HG02981 (cell line): ENCODE data around the gene HOXD3.

Source experiments
- ATAC-seq: cut with Tn5 transposase; IDR thresholded peaks from one replicate; pipeline ENCODE4 v1.9.1; 2021; ENCODE audit warnings: mild to moderate bottlenecking, moderate library complexity; ENCODE audit not compliant: unreplicated experiment

HOXD3 gene

GRCh38 chr2:176132205-176133171, 24.6 kb upstream of the HOXD3 start:
- no peak for ATAC-seq

- no peak for ATAC-seq
Measured at GRCh38 chr2:176133389-176133788, 23.7 kb upstream of the HOXD3 start.

GRCh38 chr2:176134035-176134434, 23.1 kb upstream of the HOXD3 start:
- no peak for ATAC-seq

- no peak for ATAC-seq
Measured at GRCh38 chr2:176135035-176135440, 22.1 kb upstream of the HOXD3 start.

GRCh38 chr2:176136374-176137251, 20.5 kb upstream of the HOXD3 start:
- ATAC-seq: no peak

- ATAC-seq: no peak
Measured at GRCh38 chr2:176137252-176137580, 19.9 kb upstream of the HOXD3 start.

GRCh38 chr2:176137906-176138305, 19.2 kb upstream of the HOXD3 start:
- no peak for ATAC-seq

GRCh38 chr2:176138526-176138922, 18.6 kb upstream of the HOXD3 start:
- ATAC-seq: no peak

GRCh38 chr2:176138923-176139660, 18.0 kb upstream of the HOXD3 start:
- ATAC-seq: no peak

- ATAC-seq: no peak
Measured at GRCh38 chr2:176139661-176140512, 17.2 kb upstream of the HOXD3 start.

GRCh38 chr2:176140513-176141317, 16.4 kb upstream of the HOXD3 start:
- peak; percentile 84 for ATAC-seq

- no peak for ATAC-seq
Measured at GRCh38 chr2:176142281-176142680, 14.8 kb upstream of the HOXD3 start.

GRCh38 chr2:176145085-176145969, 11.8 kb upstream of the HOXD3 start:
- ATAC-seq: no peak

- ATAC-seq: no peak
Measured at GRCh38 chr2:176146101-176146500, 11.0 kb upstream of the HOXD3 start.

- no peak for ATAC-seq
Measured at GRCh38 chr2:176146645-176147044, 10.5 kb upstream of the HOXD3 start.

- ATAC-seq: no peak
Measured at GRCh38 chr2:176147210-176147799, 9.8 kb upstream of the HOXD3 start.

GRCh38 chr2:176147800-176148496, 9.2 kb upstream of the HOXD3 start:
- ATAC-seq: no peak
